ENCODE results near the gene CAMK2A.
"Not testable (repeated sequence)": the region's sequence is repeated elsewhere in the genome, so short reads cannot be mapped to it uniquely, and the experiment has no call there.

CAMK2A gene

DNA sequence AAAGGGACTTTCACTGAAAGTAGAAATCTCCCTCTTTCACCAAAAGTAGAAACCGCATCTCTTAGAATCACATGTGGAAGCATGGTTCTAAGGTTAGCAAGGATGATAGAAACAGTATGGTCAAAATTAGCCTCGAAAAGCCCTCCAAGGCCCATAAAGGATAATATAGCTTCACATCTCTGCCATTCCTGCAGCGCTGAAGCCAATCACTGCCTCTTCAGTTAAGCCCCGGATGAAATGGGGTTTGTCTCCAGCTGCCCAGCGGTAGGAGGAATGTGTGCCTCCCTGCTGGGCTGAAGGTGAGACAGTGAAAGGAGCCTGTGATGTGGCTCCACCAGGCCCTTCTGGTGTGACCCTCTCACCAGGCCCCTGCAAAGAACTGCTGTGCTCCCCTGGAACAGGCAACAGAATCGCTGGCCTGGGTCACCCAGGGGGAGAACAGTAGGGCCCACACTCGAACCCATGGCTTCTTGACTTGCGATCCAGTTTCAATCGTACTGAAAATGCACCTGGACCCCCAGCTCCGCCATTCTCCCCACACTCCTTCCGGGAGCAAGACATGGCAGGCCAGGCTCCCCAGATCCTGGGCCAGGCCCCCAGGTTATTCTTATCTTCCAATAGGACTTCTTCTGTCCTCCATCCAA is 47.2 kb downstream of the CAMK2A start:
- no peak for DNase-seq (ENCODE audit: insufficient read length, low spot score)
- FAIRE-seq: no peak
- no peak for TF ChIP-seq POLR2A (IDR thresholded peaks at IDR 0.05; ENCODE audit: low read depth, low read length)

DNA sequence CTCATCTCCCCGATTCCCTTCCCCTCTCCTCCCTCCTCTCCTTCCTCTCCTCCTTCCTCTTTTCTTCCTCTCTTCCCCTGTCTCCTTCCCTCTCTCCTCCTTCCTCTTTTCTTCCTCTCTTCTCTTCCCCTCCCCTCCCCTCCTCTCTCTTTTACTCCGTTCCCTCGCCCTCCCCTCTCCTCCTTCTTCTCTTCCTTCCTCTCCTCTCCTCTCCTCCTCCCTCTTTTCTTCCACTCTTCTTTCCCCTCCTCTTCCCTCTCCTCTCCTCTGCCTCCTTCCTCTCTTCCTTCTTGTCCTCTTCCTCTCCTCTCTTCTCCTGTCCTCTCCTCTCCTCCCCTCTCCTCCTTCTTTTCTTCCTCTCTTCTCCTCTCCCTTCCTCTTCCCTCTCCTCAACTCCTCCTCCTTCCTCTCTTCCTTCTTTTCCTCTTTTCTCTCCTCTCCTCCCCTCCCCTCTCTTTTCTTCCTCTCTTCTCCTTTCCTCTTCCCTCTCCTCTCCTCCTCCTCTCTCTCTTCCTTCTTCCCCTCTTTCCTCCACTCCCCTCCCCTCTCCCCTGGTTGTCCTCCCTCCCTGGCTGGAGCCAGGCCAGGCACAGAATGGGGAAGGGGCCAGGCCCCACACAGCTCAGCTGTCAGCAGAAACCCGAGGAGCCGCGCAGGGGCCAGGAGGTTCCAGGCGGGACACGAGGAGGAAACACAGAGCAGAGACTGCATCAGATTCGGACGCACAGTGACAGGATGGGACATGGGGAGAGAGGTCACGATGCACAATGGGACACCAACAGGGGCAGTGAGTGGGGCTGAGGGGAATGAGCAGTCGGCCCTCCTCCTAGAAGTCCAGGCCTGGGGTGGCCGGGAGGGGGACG is 48.0 kb downstream of the CAMK2A start:
- DNase-seq (ENCODE audit: insufficient read length, low spot score) (no peak), FAIRE-seq (no peak)
- TF ChIP-seq POLR2A (IDR thresholded peaks at IDR 0.05; ENCODE audit: low read depth, low read length): no peak

DNA sequence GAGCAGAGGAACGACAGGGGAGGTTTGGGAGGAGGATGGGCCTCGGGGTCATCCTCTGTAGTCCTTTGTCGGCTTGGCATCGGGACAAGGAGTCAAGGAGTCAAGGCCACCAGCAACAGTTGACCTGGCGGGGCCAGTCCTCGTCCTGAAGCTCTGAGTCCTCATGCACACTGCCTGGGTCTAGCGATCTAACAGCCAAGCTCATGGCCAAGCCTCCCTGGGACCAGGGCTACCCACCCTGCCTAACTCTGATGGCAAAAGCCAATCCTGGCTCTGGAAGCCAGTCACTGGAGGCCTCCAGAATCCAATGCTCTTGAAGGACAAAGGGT is 49.8 kb downstream of the CAMK2A start:
- FAIRE-seq (no peak), DNase-seq (ENCODE audit: insufficient read length, low spot score) (no peak)
- no peak for TF ChIP-seq POLR2A (IDR thresholded peaks at IDR 0.05; ENCODE audit: low read depth, low read length)

DNA sequence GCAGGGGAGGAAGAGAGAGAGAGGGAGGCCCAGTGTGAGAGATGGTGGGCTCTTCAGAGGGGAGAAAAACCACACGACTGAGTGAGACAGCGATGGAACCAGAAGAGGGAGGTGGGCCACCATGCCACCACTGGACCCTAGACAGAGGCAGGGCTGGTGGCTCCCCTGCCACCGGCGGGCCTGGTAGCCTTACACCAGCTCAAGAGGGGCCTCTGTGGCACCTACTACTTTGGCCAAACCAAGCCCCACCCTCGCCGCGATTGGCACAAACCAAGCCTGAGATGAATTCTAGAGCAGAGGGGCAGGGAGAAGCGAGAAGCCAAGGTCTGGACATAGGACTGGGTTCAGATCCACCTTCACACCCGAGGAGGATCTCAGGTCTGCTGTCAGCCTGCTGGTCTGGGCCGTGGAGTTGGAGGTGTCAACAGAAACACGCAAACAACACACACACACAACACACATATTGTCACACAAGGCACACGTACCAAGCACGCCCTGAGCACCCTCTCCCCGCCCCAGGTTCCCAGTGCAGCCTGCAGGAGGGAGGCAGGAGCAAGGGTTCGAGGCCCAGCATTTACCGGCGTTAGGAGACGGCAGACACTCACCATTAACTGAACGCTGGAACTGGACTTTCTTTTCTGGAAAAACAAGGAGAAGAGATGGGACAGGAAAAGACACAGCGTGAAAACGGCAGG is 50.3 kb downstream of the CAMK2A start:
- DNase-seq (ENCODE audit: insufficient read length, low spot score) (no peak), FAIRE-seq (no peak)
- no peak for TF ChIP-seq POLR2A (IDR thresholded peaks at IDR 0.05; ENCODE audit: low read depth, low read length)

DNA sequence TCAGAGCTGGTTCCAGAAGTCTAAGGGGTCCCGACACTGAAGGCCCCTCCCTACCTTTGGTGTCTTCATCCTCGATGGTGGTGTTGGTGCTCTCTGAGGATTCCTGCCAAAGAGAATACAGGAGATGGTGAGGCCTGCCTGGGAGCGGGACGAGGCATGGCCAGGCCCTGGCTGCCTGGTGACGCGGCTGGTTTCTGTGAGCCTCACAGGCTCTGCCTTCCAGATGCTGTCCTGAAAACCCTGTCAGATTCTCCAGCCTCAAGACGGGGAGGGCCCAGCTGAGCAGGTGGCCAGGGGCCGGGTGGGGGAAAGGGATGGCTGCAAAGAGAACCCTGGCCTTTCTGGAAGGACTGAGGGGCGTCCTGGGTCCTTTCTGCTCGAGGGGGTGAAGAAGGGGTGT is 50.9 kb downstream of the CAMK2A start:
- TF ChIP-seq POLR2A (IDR thresholded peaks at IDR 0.05; ENCODE audit: low read depth, low read length): no peak
- FAIRE-seq (no peak), DNase-seq (ENCODE audit: insufficient read length, low spot score) (no peak)

DNA sequence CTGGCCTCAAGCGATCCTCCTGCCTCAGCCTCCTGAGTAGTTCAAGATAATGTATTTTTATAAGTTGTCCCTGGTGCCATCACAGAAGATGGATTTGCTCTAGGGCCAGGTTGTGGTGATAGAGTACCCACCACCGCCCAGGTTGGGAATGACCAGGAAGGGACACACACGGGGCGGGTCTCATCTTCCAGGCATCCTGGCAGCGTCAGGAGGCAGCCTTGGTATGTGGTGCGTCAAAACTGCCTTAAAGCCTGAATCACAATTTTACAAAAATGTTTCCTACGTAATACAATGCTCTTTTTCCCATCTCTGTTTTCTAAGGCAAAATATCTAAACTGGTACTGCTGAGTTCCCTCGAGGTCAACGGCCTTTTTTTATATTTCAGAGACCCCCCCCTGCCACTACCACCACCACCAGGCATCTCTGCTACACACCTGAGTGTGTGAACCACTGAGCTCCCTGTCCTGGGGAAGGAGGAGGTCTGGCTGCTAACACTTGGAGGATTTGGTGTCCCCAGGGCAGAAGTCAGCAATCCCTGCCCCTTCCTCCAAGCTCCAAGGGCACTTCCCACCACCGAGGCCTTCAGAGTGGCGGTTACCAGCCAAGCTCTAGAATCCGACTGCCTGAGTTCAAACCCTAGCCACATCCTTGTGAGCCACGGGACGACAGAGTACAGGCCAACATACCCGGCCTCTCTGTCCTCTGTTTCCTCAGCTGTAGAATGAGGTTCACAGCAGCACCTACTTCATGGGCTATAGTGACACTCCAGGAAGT is 52.4 kb downstream of the CAMK2A start:
- FAIRE-seq: no peak
- TF ChIP-seq POLR2A (IDR thresholded peaks at IDR 0.05; ENCODE audit: low read depth, low read length): no peak
- DNase-seq (ENCODE audit: insufficient read length, low spot score): no peak

DNA sequence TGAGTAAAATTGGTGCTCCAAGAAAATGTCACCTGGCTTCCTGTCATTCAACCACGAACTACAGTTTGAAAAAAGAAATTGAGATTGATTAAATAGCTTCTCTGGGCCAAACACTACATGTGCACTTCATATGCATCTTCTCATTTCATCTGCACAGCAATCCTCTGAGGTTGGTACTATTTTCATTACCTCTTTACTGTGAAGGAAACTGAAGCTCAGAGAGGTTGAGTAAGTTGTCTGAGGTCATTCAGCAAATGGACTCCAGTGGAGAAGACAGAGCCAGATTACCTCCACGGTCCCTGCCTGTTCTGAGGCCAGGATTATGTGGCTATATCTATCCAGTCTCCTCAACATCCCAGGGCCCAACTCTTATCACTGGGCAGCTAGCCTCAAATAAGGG is 53.3 kb downstream of the CAMK2A start:
- DNase-seq (ENCODE audit: insufficient read length, low spot score): no peak
- no peak for TF ChIP-seq POLR2A (IDR thresholded peaks at IDR 0.05; ENCODE audit: low read depth, low read length)
- FAIRE-seq: no peak

DNA sequence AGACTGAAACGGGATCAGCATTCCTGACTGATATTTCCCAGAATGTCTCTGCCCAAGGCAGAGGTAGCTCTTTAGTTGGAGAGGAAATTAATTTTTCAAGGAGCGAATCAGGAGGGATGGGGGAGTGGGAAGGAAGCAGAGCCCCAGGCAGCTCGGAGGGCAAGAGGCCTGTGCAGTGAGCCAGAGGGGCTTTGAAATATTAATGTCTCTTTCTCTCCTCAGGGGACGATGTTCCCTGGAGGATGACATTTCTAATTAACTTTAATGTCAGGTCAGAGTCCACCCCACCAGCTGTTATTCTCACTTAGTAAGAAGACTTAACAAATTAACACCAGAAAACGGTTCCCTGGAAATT is 54.1 kb downstream of the CAMK2A start:
- no peak for DNase-seq (ENCODE audit: insufficient read length, low spot score)
- TF ChIP-seq POLR2A (IDR thresholded peaks at IDR 0.05; ENCODE audit: low read depth, low read length): no peak
- FAIRE-seq: no peak

DNA sequence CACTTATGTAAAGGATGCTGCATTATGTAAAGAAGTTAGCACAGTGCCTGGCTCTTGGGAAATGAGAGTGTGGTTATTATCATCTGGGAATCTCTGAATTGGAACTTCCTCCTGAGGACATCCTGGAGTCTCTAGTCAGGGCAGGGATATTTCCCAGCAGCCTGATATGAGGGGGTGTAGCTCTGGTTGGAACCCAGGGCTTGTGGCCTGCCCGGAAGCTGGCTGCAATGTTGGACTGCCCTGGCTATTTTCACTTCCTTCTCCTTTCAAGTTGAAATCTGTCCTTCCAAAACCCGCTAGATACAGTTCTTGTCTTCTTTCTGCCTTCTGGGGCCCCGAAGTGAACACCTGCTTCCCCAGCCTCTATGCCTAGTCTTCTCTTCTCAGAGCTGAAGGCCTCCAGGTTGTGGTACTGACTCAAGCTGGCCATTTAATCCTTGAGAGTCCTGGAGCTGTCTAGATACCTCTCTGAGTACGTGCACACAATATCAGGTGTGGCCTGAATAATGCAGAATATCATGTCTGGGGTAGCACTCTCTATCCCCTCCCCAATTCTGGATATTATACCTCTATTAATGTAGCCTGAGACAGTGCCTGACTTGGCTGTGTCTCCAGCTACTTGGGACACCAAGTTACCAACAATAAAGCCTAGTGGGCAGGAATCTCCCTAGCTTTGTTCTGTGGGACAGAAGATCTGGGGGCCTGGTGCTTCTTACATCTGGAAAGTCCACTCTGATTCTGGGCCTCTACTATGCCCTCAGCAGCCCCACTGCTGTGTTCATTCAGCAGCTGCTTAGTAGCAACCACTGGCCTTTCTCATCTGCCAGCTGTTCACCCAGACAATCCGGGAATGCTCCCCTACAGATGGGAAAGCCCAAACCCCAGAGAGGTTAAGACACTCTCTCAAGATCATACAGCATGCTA is 54.7 kb downstream of the CAMK2A start:
- no peak for DNase-seq (ENCODE audit: insufficient read length, low spot score)
- no peak for FAIRE-seq
- no peak for TF ChIP-seq POLR2A (IDR thresholded peaks at IDR 0.05; ENCODE audit: low read depth, low read length)

DNA sequence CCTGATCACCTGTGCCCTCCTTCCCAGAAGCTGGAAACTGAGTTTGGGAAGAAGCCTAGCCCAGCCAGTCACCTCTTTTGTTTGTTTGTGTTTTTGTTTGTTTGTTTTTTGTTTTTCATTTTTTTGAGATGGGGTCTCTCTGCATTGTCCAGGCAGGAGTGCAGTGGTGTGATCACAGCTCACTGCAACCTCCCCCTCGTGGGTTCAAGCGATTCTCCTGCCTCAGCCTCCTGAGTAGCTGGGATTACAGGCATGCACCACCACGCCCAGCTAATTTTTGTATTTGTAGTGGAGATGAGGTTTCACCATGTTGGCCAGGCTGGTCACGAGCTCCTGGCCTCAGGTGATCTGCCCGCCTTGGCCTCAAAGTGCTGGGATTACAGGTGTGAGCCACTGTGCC is 55.9 kb downstream of the CAMK2A start:
- FAIRE-seq; DNase-seq (ENCODE audit: insufficient read length, low spot score): not testable (repeated sequence)

DNA sequence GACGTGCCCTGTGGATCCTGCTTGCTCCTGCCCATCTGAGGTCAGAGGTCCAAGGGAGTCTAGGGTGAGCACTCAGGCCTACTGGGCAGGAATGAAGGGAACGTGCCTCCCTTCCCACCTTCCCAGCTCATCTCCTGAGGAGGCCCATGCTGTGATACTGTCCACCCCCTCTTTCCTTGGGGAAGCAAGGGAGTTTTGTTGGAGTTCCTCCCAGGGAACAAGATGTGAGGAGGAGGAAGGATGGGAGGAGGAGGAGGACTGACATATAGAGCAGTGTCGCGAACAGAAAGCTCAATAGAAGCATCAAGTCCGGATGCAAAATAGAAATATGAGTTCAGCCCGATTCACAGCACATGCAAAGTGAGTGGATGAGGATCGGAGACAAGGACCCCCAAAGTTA is 58.7 kb downstream of the CAMK2A start:
- no peak for DNase-seq (ENCODE audit: insufficient read length, low spot score)
- FAIRE-seq: no peak
- TF ChIP-seq POLR2A (IDR thresholded peaks at IDR 0.05; ENCODE audit: low read depth, low read length): no peak

DNA sequence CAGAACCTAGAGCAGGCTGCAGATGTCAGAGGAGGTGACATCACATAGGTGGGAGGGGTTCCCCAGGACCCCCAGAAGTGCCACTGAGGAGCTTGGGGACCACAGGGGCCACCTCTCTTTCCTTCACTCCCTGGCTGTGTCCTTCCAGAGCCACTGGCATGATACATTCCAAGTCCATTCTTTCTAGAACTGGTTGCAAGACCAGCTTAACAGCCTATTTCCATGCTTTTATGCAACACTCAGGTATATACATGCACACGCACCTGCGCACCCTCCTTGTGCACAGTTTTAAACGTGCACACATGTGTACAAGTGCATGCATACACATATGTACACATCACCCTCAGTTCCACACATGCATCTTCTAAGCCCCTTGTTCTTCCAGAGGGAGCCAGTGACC is 60.0 kb downstream of the CAMK2A start:
- FAIRE-seq: no peak
- TF ChIP-seq POLR2A (IDR thresholded peaks at IDR 0.05; ENCODE audit: low read depth, low read length): no peak
- no peak for DNase-seq (ENCODE audit: insufficient read length, low spot score)

DNA sequence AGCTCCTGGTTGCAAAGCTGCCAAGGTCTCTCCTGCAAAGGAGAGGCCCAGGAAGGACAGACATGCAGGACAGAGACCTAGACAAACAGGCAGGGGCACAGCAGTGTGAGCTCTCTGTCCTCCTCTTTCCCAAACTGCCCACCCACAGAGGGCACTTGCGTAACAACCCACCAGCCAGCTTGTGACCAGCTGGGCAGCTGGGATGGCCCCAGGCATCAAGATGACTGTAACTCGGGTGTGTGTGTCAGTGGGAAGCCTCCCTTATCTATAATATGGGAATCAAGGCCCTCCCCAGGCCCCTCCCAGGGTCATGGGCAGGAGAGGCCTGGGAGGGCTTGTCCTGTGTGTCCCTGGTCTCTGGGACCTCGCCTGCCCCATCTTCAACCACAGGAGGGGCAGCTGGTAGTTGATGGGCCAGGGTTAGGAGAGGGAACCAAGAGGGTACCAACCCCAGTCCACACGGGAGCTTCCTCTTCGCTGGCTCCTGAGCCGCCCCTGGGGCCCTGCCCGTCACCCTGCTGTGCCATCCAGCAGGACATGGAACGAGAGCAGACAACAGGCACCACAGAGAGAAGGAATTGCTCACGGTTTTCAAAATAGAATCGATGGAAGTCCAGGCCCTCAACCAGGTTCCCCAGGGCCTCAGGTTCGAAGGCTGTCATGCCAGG is 61.8 kb downstream of the CAMK2A start:
- TF ChIP-seq POLR2A (IDR thresholded peaks at IDR 0.05; ENCODE audit: low read depth, low read length): no peak
- DNase-seq (ENCODE audit: insufficient read length, low spot score) (no peak), FAIRE-seq (no peak)
